HepG2 (cell line): ENCODE data around the gene PPP4R3A. TPM values are rescaled to one million over a fixed set of nuclear protein-coding genes. Genes with fewer than 3 reads are reported as not detected.

Experiments
- ATF1 ChIP-seq: IDR thresholded peaks from 2 replicates; pipeline ENCODE4 v1.6.1; 2016; ENCODE audit warnings: mild to moderate bottlenecking, control low read depth
- BORCS8-MEF2B ChIP-seq: sonication (generic); formaldehyde crosslinking; IDR thresholded peaks from 2 replicates; pipeline ENCODE4 v1.8.0; 2022; ENCODE audit warnings: mild to moderate bottlenecking, missing genetic modification reagents
- CHCHD3 ChIP-seq: sonication (generic); formaldehyde crosslinking; IDR thresholded peaks from 2 replicates; pipeline ENCODE4 v1.8.0; 2022; ENCODE audit warnings: mild to moderate bottlenecking, missing genetic modification reagents, moderate library complexity
- ELK4 ChIP-seq: sonication (generic); formaldehyde crosslinking; IDR thresholded peaks from 2 replicates; pipeline ENCODE4 v1.9.0; 2021; ENCODE audit warnings: missing genetic modification reagents, borderline replicate concordance
- EP300 ChIP-seq, 3 experiments: sonication (generic) in 1 of 3; formaldehyde crosslinking in 1 of 3; IDR thresholded peaks; 2 replicates each; pipeline versions ENCODE4 v1.5.1 to v1.6.1; 2011 to 2020; ENCODE audit warnings: low read depth in 2 of 3, low read length in 2 of 3, borderline replicate concordance in 1 of 3, improper control_type of control experiment in 1 of 3, mild to moderate bottlenecking in 1 of 3, missing genetic modification reagents in 1 of 3, moderate library complexity in 1 of 3
- ISX ChIP-seq: sonication (generic); formaldehyde crosslinking; conservative IDR thresholded peaks from 2 replicates; pipeline ENCODE4 v1.5.0; 2020; ENCODE audit warnings: missing genetic modification reagents
- KDM5B ChIP-seq: sonication (generic); formaldehyde crosslinking; IDR thresholded peaks from 2 replicates; pipeline ENCODE4 v1.4.0; 2020; ENCODE audit warnings: missing genetic modification reagents, mild to moderate bottlenecking, borderline replicate concordance
- NFKBIZ ChIP-seq: IDR thresholded peaks from 2 replicates; pipeline ENCODE4 v1.6.1; 2018; ENCODE audit warnings: missing genetic modification reagents, missing compliant biosample characterization
- PBX3 ChIP-seq: sonication (generic); formaldehyde crosslinking; IDR thresholded peaks from 2 replicates; pipeline ENCODE4 v1.8.1; 2023; ENCODE audit warnings: missing genetic modification reagents, inconsistent platforms, borderline replicate concordance
- SIX1 ChIP-seq: sonication (generic); formaldehyde crosslinking; IDR thresholded peaks from 2 replicates; pipeline ENCODE4 v1.4.0; 2020; ENCODE audit warnings: missing genetic modification reagents, borderline replicate concordance
- SP2 ChIP-seq: sonication (generic); formaldehyde crosslinking; IDR thresholded peaks from 2 replicates; pipeline ENCODE4 v1.5.1; 2020; ENCODE audit warnings: mild to moderate bottlenecking, missing genetic modification reagents
- ZBTB21 ChIP-seq: sonication (generic); formaldehyde crosslinking; IDR thresholded peaks from 2 replicates; pipeline ENCODE4 v1.4.0; 2020; ENCODE audit warnings: missing genetic modification reagents
- ZNF224 ChIP-seq: sonication (generic); formaldehyde crosslinking; IDR thresholded peaks from 2 replicates; pipeline ENCODE4 v1.5.0; 2020; ENCODE audit warnings: mild to moderate bottlenecking, missing genetic modification reagents
- ZNF225 ChIP-seq: sonication (generic); formaldehyde crosslinking; IDR thresholded peaks from 2 replicates; pipeline ENCODE4 v1.4.0; 2020; ENCODE audit warnings: mild to moderate bottlenecking, missing genetic modification reagents
- ZNF329 ChIP-seq: sonication (generic); formaldehyde crosslinking; IDR thresholded peaks from 2 replicates; pipeline ENCODE4 v1.9.0; 2021; ENCODE audit warnings: low read depth, mild to moderate bottlenecking, missing genetic modification reagents
- ZNF337 ChIP-seq: sonication (generic); formaldehyde crosslinking; IDR thresholded peaks from 2 replicates; pipeline ENCODE4 v1.5.1; 2020; ENCODE audit warnings: missing genetic modification reagents, low read depth, mild to moderate bottlenecking, borderline replicate concordance
- ZNF619 ChIP-seq: sonication (generic); formaldehyde crosslinking; IDR thresholded peaks from 2 replicates; pipeline ENCODE4 v1.4.0; 2020; ENCODE audit warnings: mild to moderate bottlenecking, missing genetic modification reagents
- ZNF737 ChIP-seq: sonication (generic); formaldehyde crosslinking; IDR thresholded peaks from 2 replicates; pipeline ENCODE4 v1.5.0; 2020; ENCODE audit warnings: missing genetic modification reagents, mild to moderate bottlenecking, borderline replicate concordance
- ZNF740 ChIP-seq: sonication (generic); formaldehyde crosslinking; IDR thresholded peaks from 2 replicates; pipeline ENCODE4 v1.4.0; 2020; ENCODE audit warnings: missing genetic modification reagents
- ZNF749 ChIP-seq: sonication (generic); formaldehyde crosslinking; IDR thresholded peaks from 2 replicates; pipeline ENCODE4 v1.8.0; 2022; ENCODE audit warnings: mild to moderate bottlenecking, missing genetic modification reagents, moderate library complexity, borderline replicate concordance
- ZNF788 ChIP-seq: sonication (generic); formaldehyde crosslinking; IDR thresholded peaks from 2 replicates; pipeline ENCODE4 v1.5.0; 2020; ENCODE audit warnings: mild to moderate bottlenecking, missing genetic modification reagents, borderline replicate concordance
- polyA plus RNA-seq, 8 experiments: library from polyadenylated mRNA; depleted of rRNA in 3 of 8; stranded (reverse) in 7 of 8; unstranded in 1 of 8; fragments of >200 nt; fragmentation: Illumina TruSeq in 4 of 8; extraction: Trizol in 4 of 8; gene quantifications; 2 replicates each; pipeline versions ENCODE4 v1.2.1 to v1.2.3, GENCODE V29; 2011 to 2016; ENCODE audit warnings: low read depth in 4 of 8, missing spikeins in 1 of 8, mixed read lengths in 1 of 8; ENCODE audit not compliant: insufficient read depth in 1 of 8
- total RNA-seq, 5 experiments: library from RNA; depleted of rRNA; stranded (reverse); fragments of >200 nt; fragmentation: Illumina TruSeq; extraction: Trizol; gene quantifications; 2 replicates each; pipeline ENCODE4 v1.2.3, GENCODE V29; 2016; ENCODE audit warnings: low read depth in 1 of 5
- TF ChIP-seq, protein P1 (sequence below): sonication (generic); formaldehyde crosslinking; IDR thresholded peaks from 2 replicates; pipeline ENCODE4 v1.4.0; 2020; ENCODE audit warnings: missing genetic modification reagents
- TF ChIP-seq, protein P2 (sequence below): sonication (generic); formaldehyde crosslinking; IDR thresholded peaks from 2 replicates; pipeline ENCODE4 v1.5.0; 2020; ENCODE audit warnings: mild to moderate bottlenecking, missing genetic modification reagents

PPP4R3A gene
- total and polyA plus RNA-seq, 2 of the 13 experiments (the other 11 are each of a cell fraction or from before 2014, with no cell fraction given) = 22.5 to 57.4 TPM

GRCh38 chr14:91554535-91555332 lies 44.6 kb upstream of the PPP4R3A start (continued):
- TF ChIP-seq, protein P1, sequence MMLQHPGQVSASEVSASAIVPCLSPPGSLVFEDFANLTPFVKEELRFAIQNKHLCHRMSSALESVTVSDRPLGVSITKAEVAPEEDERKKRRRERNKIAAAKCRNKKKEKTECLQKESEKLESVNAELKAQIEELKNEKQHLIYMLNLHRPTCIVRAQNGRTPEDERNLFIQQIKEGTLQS (CRISPR knock-in tag) = no peak
- no peak for TF ChIP-seq KDM5B
- no peak for TF ChIP-seq ZNF740 (CRISPR knock-in tag)
- TF ChIP-seq ZNF749 (CRISPR knock-in tag) = no peak
- TF ChIP-seq PBX3 (CRISPR knock-in tag) = no peak
- TF ChIP-seq ZNF329 (CRISPR knock-in tag) = no peak
- no peak for TF ChIP-seq ZNF737
- TF ChIP-seq NFKBIZ (CRISPR knock-in tag) = no peak
- TF ChIP-seq ZBTB21 (CRISPR knock-in tag) = no peak
- TF ChIP-seq ZNF619 = no peak
- TF ChIP-seq EP300 (IDR thresholded peaks at IDR 0.05; ENCODE audit: low read depth in 2 of 2, low read length in 2 of 2) = 0 out of 4 replicates have a peak, but pooled peaks of 1 of the 2 experiments have one; percentile 38
- no peak for TF ChIP-seq EP300 (CRISPR knock-in tag; IDR thresholded peaks at IDR 0.05; ENCODE audit: borderline replicate concordance)
- no peak for TF ChIP-seq ZNF788
- TF ChIP-seq ZNF337 = no peak
- TF ChIP-seq, protein P2, sequence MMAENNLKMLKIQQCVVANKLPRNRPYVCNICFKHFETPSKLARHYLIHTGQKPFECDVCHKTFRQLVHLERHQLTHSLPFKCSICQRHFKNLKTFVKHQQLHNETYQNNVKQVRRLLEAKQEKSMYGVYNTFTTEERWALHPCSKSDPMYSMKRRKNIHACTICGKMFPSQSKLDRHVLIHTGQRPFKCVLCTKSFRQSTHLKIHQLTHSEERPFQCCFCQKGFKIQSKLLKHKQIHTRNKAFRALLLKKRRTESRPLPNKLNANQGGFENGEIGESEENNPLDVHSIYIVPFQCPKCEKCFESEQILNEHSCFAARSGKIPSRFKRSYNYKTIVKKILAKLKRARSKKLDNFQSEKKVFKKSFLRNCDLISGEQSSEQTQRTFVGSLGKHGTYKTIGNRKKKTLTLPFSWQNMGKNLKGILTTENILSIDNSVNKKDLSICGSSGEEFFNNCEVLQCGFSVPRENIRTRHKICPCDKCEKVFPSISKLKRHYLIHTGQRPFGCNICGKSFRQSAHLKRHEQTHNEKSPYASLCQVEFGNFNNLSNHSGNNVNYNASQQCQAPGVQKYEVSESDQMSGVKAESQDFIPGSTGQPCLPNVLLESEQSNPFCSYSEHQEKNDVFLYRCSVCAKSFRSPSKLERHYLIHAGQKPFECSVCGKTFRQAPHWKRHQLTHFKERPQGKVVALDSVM (CRISPR knock-in tag) = 0 out of 2 replicates have a peak, but pooled peaks have one; percentile 24
- peak; percentile 22; the same call in 1 of the 2 replicates for TF ChIP-seq ZNF224 (CRISPR knock-in tag)
- TF ChIP-seq ATF1 (CRISPR knock-in tag) = no peak
- no peak for TF ChIP-seq CHCHD3 (CRISPR knock-in tag)
- TF ChIP-seq ELK4 = no peak
- TF ChIP-seq BORCS8-MEF2B (CRISPR knock-in tag) = no peak
- no peak for TF ChIP-seq SP2
- no peak for TF ChIP-seq ZNF225 (CRISPR knock-in tag)
- no peak for TF ChIP-seq ISX (CRISPR knock-in tag)
- no peak for TF ChIP-seq SIX1 (CRISPR knock-in tag)
